SH-SY5Y (cell line): Measurements from ENCODE around the gene RABGAP1L.

Experiments
- GATA2 ChIP-seq: IDR thresholded peaks from 2 replicates; pipeline ENCODE4 v1.6.1; 2011; ENCODE audit warnings: mild to moderate bottlenecking, low read depth, low read length
- GATA3 ChIP-seq: IDR thresholded peaks from 2 replicates; pipeline ENCODE4 v1.6.1; 2011; ENCODE audit warnings: low read depth, mild to moderate bottlenecking, low read length, moderate library complexity

DNA sequence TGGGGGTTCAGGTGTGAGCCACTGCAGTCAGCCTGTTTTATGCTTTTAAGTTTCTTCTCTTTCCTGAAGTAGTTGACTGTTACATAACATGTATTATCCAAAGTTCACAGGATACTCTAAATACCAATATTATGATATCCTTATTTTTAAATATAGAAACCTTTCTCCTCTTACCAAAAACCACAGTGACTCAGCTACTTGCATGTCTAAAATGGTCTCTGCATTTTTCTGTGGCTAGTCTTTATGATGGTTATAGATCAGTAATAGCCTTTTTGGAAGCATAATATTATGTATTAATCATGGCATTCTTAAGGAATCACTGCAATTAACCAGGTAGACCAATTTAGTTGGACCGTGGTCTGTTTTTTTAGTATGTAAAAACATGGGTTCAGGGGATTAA lies 629.7 kb downstream of the RABGAP1L start:
- TF ChIP-seq GATA2 (no peak), GATA3 (no peak)
